Adrenal gland (tissue), 12 donors: ENCODE data around the gene PPM1D. TPM values are rescaled to one million over a fixed set of nuclear protein-coding genes. Genes with fewer than 3 reads are reported as not detected.
"Not testable (repeated sequence)": the region's sequence is repeated elsewhere in the genome, so short reads cannot be mapped to it uniquely, and the experiment has no call there.

Source experiments
- DNase-seq, 7 donors: peaks; one replicate each; pipeline ENCODE4 v3.0.0-alpha.2; 2019 to 2020
- H3K27ac ChIP-seq, 5 donors: fragments of 200-600 bp; sonication (generic) in 4 of 5; 1 replicate in 3 of 5; 2 replicates in 2 of 5; pipeline versions ENCODE4 v1.5.1 to v1.8.0; 2016 to 2020; ENCODE audit warnings: mild to moderate bottlenecking in 1 of 5
- H3K27me3 ChIP-seq: fragments of 200-600 bp; 2 replicates; pipeline ENCODE4 v1.8.0; 2021
- H3K36me3 ChIP-seq, 2 donors: fragments of 200-600 bp; replicated peaks in 1 of 2; 1 replicate in 1 of 2; 2 replicates in 1 of 2; pipeline versions ENCODE4 v1.5.1 to v1.8.0; 2018 to 2022
- H3K4me1 ChIP-seq, 2 donors: fragments of 200-600 bp; replicated peaks in 1 of 2; 1 replicate in 1 of 2; 2 replicates in 1 of 2; pipeline versions ENCODE4 v1.5.1 to v1.8.0; 2018 to 2021
- H3K4me3 ChIP-seq, 4 donors: fragments of 200-600 bp; sonication (generic) in 3 of 4; one replicate each; pipeline ENCODE4 v1.5.1; 2016 to 2018
- H3K9me3 ChIP-seq, 3 donors: fragments of 200-600 bp; sonication (generic) in 1 of 3; replicated peaks in 1 of 3; 1 replicate in 2 of 3; 2 replicates in 1 of 3; pipeline versions ENCODE4 v1.5.1 to v1.8.0; 2016 to 2021
- POLR2A ChIP-seq, 2 donors: fragments of 450-650 bp; IDR thresholded peaks; one replicate each; pipeline ENCODE4 v1.6.1; 2017; ENCODE audit warnings: antibody characterized with exemption in 2 of 2, mild to moderate bottlenecking in 2 of 2, moderate library complexity in 1 of 2
- WGBS, 4 donors: extraction: QIAGEN DNeasy Blood & Tissue Kit in 2 of 4; methylation state at CpG; one replicate each; pipeline versions ENCODE4 v1.1.5 to v1.1.7; 2013 to 2017; 5-methylcytosine and 5-hydroxymethylcytosine counted together
- intact Hi-C, 2 donors: fragments of 100-400 bp; cut with DNase I; formaldehyde crosslinking; loops; one replicate each; pipeline versions ENCODE4 v1.14.1 to v1.15.0; 2022 to 2023
- polyA plus RNA-seq, 3 donors: library from polyadenylated mRNA; stranded (reverse); fragments of 200-250 nt in 2 of 3; fragments of 350-450 nt in 1 of 3; fragmentation: Illumina TruSeq in 1 of 3; extraction: RNeasy Lipid Tissue Mini Kit (QIAGEN cat#74804) in 1 of 3; gene quantifications; one replicate each; pipeline ENCODE4 v1.2.3, GENCODE V29; 2013 to 2014
- total RNA-seq, 9 donors: library from RNA; depleted of rRNA in 4 of 9; stranded (reverse); fragments of >200 nt in 4 of 9; fragments of 120-200 nt in 1 of 9; fragmentation: NEBNext Ultra II Directional in 1 of 9; extraction: Animal tissue kit (Norgen Biotek cat#: 25700) in 1 of 9; gene quantifications; one replicate each; pipeline versions ENCODE4 v1.1.0 to v1.2.4, GENCODE V29; 2013 to 2023
- TF ChIP-seq, protein P1 (sequence below), 6 experiments: fragments of 450-650 bp in 4 of 6; fragments of 200-600 bp in 2 of 6; sonication (generic) in 1 of 6; IDR thresholded peaks; 1 replicate in 5 of 6; 2 replicates in 1 of 6; pipeline versions ENCODE4 v1.5.1 to v1.8.0; 2016 to 2021; ENCODE audit warnings: antibody characterized with exemption in 6 of 6, mild to moderate bottlenecking in 2 of 6, moderate library complexity in 1 of 6
- donor health status: healthy with polysubstance abuse.
- donor health status: Bipolar disorder and iron deficiency.
- donor health status: DM: yes; HTN: yes; CAD: no.
- donor health status: DM: no; HTN: no; CAD: no.
- donor health status: DM: no; HTN: no; CAD: no.
- donor health status: DM: yes; HTN: yes; CAD: no.

PPM1D gene
- total and polyA plus RNA-seq, 12 donors = 3.4 to 16.3 (median 8.8) TPM

GRCh38 chr17:60585887-60586286 is 14.1 kb upstream of the PPM1D start:
- Histone ChIP-seq H3K27me3 (no peaks in the 10 kb centered on the region), H3K36me3 (no peaks in the 10 kb centered on the region), H3K9me3 (no peaks in the 10 kb centered on the region), H3K27ac (no peak overlapping the region), H3K4me1 (no peaks in the 10 kb centered on the region), H3K4me3 (no peak overlapping the region)
- no peak for TF ChIP-seq POLR2A (IDR thresholded peaks at IDR 0.05)
- TF ChIP-seq, protein P1, sequence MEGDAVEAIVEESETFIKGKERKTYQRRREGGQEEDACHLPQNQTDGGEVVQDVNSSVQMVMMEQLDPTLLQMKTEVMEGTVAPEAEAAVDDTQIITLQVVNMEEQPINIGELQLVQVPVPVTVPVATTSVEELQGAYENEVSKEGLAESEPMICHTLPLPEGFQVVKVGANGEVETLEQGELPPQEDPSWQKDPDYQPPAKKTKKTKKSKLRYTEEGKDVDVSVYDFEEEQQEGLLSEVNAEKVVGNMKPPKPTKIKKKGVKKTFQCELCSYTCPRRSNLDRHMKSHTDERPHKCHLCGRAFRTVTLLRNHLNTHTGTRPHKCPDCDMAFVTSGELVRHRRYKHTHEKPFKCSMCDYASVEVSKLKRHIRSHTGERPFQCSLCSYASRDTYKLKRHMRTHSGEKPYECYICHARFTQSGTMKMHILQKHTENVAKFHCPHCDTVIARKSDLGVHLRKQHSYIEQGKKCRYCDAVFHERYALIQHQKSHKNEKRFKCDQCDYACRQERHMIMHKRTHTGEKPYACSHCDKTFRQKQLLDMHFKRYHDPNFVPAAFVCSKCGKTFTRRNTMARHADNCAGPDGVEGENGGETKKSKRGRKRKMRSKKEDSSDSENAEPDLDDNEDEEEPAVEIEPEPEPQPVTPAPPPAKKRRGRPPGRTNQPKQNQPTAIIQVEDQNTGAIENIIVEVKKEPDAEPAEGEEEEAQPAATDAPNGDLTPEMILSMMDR (IDR thresholded peaks at IDR 0.05) = no peak
- intact Hi-C loops = no loop called here
- 84 to 100% (median 92%) methylated on average over 2 of the region's 2 CpGs for WGBS, 4 donors
- no peak for DNase-seq

GRCh38 chr17:60586288-60586974 is 13.6 kb upstream of the PPM1D start:
- no peaks in the 10 kb centered on the region for H3K36me3 ChIP-seq
- no peaks in the 10 kb centered on the region for H3K9me3 ChIP-seq
- DNase-seq = peak in 2 of 7 donors; percentile 39 to 45
- H3K4me3 ChIP-seq = no peak overlapping the region
- H3K27ac ChIP-seq = no peak overlapping the region
- no peaks in the 10 kb centered on the region for H3K27me3 ChIP-seq
- no peak for TF ChIP-seq POLR2A (IDR thresholded peaks at IDR 0.05)
- TF ChIP-seq, protein P1 (IDR thresholded peaks at IDR 0.05) = peak in 3 of 6 experiments; percentile 13 to 20 (median 16)
- WGBS, 4 donors = 72 to 83% (median 77%) methylated on average over 3 of the region's 3 CpGs
- intact Hi-C loops = no loop called here
- H3K4me1 ChIP-seq = no peaks in the 10 kb centered on the region

- Histone ChIP-seq H3K4me3 (no peak overlapping the region), H3K9me3 (no peaks in the 10 kb centered on the region), H3K4me1 (no peaks in the 10 kb centered on the region), H3K27me3 (no peaks in the 10 kb centered on the region), H3K36me3 (no peaks in the 10 kb centered on the region), H3K27ac (no peak overlapping the region)
- WGBS, 4 donors = 41 to 51% (median 46%) methylated on average over 5 of the region's 5 CpGs
- DNase-seq = no peak
- no peak for TF ChIP-seq POLR2A (IDR thresholded peaks at IDR 0.05)
- TF ChIP-seq, protein P1 (IDR thresholded peaks at IDR 0.05) = no peak
- intact Hi-C loops = no loop called here
These were observed 9.9 kb upstream of the PPM1D start for GRCh38 chr17:60590070-60590469.

GRCh38 chr17:60592750-60593149 is 7.2 kb upstream of the PPM1D start:
- WGBS, 4 donors = 80 to 97% (median 89%) methylated on average over 2 of the region's 2 CpGs
- DNase-seq = no peak
- H3K27ac ChIP-seq = no peak overlapping the region
- intact Hi-C loops = no loop called here
- no peaks in the 10 kb centered on the region for H3K36me3 ChIP-seq
- H3K4me1 ChIP-seq = no peaks in the 10 kb centered on the region
- no peak overlapping the region for H3K4me3 ChIP-seq
- H3K27me3 ChIP-seq = no peaks in the 10 kb centered on the region
- H3K9me3 ChIP-seq = no peaks in the 10 kb centered on the region
- TF ChIP-seq, protein P1 (IDR thresholded peaks at IDR 0.05) = no peak
- TF ChIP-seq POLR2A (IDR thresholded peaks at IDR 0.05) = no peak

DNA sequence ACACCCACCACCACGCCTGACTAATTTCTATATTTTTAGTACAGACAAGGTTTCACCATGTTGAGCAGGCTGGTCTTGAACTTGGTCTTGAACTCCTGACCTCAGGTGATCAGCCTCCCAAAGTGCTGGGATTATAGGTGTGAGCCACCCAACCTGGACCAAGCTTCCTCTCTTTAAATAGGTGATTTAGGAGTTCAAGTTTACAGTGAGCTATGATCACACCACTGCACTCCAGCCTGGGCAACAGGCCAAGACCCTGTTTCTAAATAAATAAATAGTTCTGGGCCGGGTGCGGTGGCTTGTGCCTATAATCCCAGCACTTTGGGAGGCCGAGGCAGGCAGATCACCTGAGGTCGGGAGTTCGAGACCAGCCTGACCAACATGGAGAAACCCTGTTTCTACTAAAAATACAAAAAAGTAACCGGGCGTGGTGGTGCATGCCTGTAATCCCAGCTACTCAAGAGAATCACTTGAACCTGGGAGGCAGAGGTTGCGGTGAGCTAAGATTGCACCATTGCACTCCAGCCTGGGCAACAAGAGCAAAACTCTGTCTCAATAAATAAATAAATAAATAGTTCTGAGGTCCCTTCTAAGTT is 6.5 kb upstream of the PPM1D start:
- H3K9me3 ChIP-seq, H3K36me3 ChIP-seq, H3K27ac ChIP-seq, intact Hi-C loops, H3K4me1 ChIP-seq, DNase-seq, H3K27me3 ChIP-seq, H3K4me3 ChIP-seq: not testable (repeated sequence)
- 75 to 87% (median 81%) methylated on average over 5 to 9 of the region's 9 CpGs for WGBS, 4 donors

DNA sequence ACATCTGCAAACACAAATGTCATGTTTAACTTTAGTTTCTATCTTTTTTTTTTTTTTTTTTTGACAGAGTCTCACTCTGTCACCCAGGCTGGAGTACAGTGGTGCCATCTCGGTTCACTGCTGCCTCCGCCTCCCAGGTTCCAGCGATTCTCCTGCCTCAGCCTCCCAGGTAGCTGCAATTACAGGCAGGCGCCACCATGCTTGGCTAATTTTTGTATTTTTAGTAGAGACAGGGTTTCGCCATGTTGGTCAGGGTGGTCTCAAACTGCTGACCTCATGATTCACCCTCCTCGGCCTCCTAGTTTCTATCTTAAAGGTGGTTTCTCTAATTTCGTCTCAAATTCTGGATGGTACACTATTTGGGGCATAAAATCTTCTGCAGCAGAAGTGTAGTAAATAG is 5.8 kb upstream of the PPM1D start:
- H3K4me3 ChIP-seq, H3K9me3 ChIP-seq, DNase-seq, H3K36me3 ChIP-seq, H3K27me3 ChIP-seq, H3K27ac ChIP-seq, H3K4me1 ChIP-seq, intact Hi-C loops: not testable (repeated sequence)
- 85 to 93% (median 91%) methylated on average over 7 of the region's 7 CpGs for WGBS, 4 donors
